Measurements from ENCODE around the gene RHBDD3. TPM values are rescaled to one million over a fixed set of nuclear protein-coding genes. Genes with fewer than 3 reads are reported as not detected.

The RHBDD3 gene
- total RNA-seq, 1 donor from 2014 or later = 17.9 TPM

- intact Hi-C loops (cut with micrococcal nuclease) = loop anchor here (1.0 to 10.0 kb wide), 8 partner anchors 101 to 1354 kb away; partner anchors contain the start of genes AP1B1, CHEK2, HSCB and KREMEN1
- no peaks in the 10 kb centered on the region for H3K9me3 Mint-ChIP-seq
- peaks cover 64% of the 10 kb centered on the region for H3K4me1 Mint-ChIP-seq
- ChIA-PET CTCF (no interaction called here), POLR2A (interaction anchor here (0.6 to 1.7 kb wide), 3 partner anchors 8 to 469 kb away, joined by 3 to 6 read pairs (median 4); no protein-coding TSS in a partner anchor)
- H3K36me3 Mint-ChIP-seq (ENCODE audit: low read depth) = peaks cover 59% of the 10 kb centered on the region
- peak; percentile 25 for ATAC-seq (ENCODE audit: low read depth)
- peak overlapping the region; percentile 100 for H3K27ac Mint-ChIP-seq
- H3K27me3 Mint-ChIP-seq = no peaks in the 10 kb centered on the region
- no peak for DNase-seq
- no peak for TF ChIP-seq CTCF (IDR thresholded peaks at IDR 0.05)
- peak overlapping the region; percentile 96 for H3K4me3 Mint-ChIP-seq
Observed at GRCh38 chr22:29268511-29269229, 889 bp upstream of the RHBDD3 start.

- ChIA-PET CTCF (interaction anchor here (1.6 kb wide), 1 partner anchor 22 kb away, joined by 4 read pairs; no protein-coding TSS in a partner anchor), POLR2A (interaction anchor here (0.6 to 1.7 kb wide), 2 partner anchors 118 to 306 kb away, joined by 3 to 6 read pairs; no protein-coding TSS in a partner anchor)
- peaks cover 53% of the 10 kb centered on the region for H3K4me1 Mint-ChIP-seq
- TF ChIP-seq CTCF (IDR thresholded peaks at IDR 0.05) = no peak
- H3K36me3 Mint-ChIP-seq (ENCODE audit: low read depth) = peaks cover 47% of the 10 kb centered on the region
- H3K27ac Mint-ChIP-seq = peak overlapping the region; percentile 100
- no peak for DNase-seq
- H3K27me3 Mint-ChIP-seq = no peaks in the 10 kb centered on the region
- ATAC-seq (ENCODE audit: low read depth) = no peak
- peak overlapping the region; percentile 96 for H3K4me3 Mint-ChIP-seq
- intact Hi-C loops (cut with micrococcal nuclease) = loop anchor here (1.0 to 10.0 kb wide), 6 partner anchors 22 to 1353 kb away; partner anchors contain the start of genes CHEK2, HSCB, KREMEN1 and PITPNB
- H3K9me3 Mint-ChIP-seq = no peaks in the 10 kb centered on the region
Observed at GRCh38 chr22:29267462-29267857, 321 bp downstream of the RHBDD3 start.

DNA sequence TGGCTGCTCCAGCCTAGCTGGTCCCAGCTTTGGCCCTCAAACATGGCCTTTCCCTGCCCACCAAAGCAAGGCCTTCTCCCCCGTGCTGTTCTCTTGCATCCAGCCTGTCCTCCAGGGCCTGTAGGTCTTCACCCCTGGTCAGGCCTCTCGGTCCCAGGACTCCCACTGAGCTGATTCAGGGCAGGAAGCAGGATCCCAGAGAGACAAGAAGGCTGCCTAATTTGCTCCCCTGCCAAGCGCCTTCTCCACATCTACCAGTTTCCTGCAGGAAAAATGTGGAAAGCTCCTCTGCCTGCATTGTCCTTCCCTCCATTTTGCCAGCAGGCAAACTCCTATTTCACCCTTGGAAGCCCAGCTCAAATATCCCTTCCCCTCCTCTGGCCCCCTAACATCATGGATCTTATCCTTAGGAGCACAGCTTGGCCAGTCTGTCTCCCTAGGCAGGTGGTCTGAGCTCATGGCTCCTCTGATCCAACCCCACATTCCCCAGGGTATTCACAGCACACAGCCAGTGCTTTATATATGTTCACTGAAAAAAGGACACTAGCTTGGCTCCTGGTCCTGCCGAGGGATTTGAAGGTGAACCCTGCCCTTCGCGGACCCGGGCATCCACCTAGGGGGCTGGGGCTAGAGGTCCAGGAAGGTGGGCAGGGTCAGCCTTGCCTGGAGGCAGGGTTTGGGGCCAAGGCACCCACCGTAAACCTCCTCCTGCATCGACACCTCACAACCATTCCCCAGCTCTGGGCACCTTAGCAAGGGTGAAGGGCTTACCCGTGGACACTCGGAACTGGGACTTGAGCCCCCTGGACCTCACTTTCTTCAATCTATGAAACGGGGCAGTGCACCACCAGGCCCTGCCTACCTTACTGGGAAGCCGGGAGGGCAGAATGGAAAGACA is 968 bp downstream of the RHBDD3 start:
- Mint-ChIP-seq H3K4me1 (peaks cover 47% of the 10 kb centered on the region), H3K36me3 (ENCODE audit: low read depth) (peaks cover 40% of the 10 kb centered on the region), H3K9me3 (no peaks in the 10 kb centered on the region), H3K27ac (peak overlapping the region; percentile 100), H3K27me3 (no peaks in the 10 kb centered on the region), H3K4me3 (peak overlapping the region; percentile 96)
- DNase-seq = no peak
- no peak for TF ChIP-seq CTCF (IDR thresholded peaks at IDR 0.05)
- no peak for ATAC-seq (ENCODE audit: low read depth)
- ChIA-PET POLR2A (interaction anchor here (0.6 kb wide), 1 partner anchor 306 kb away, joined by 3 read pairs; no protein-coding TSS in a partner anchor), CTCF (interaction anchor here (1.6 kb wide), 1 partner anchor 21 kb away, joined by 4 read pairs; no protein-coding TSS in a partner anchor)
- intact Hi-C loops (cut with micrococcal nuclease) = loop anchor here (1.0 to 10.0 kb wide), 6 partner anchors 22 to 1352 kb away; partner anchors contain the start of genes CHEK2, HSCB, KREMEN1 and PITPNB

- TF ChIP-seq CTCF (IDR thresholded peaks at IDR 0.05) = no peak
- H3K27ac Mint-ChIP-seq = no peak overlapping the region
- H3K4me3 Mint-ChIP-seq = no peak overlapping the region
- intact Hi-C loops (cut with micrococcal nuclease) = loop anchor here (5.0 to 10.0 kb wide), 5 partner anchors 194 to 1351 kb away; partner anchors contain the start of genes CHEK2, HSCB, KREMEN1 and PITPNB
- ChIA-PET POLR2A (no interaction called here), CTCF (interaction anchor here (1.6 kb wide), 1 partner anchor 20 kb away, joined by 4 read pairs; no protein-coding TSS in a partner anchor)
- peaks cover 33% of the 10 kb centered on the region for H3K36me3 Mint-ChIP-seq (ENCODE audit: low read depth)
- H3K27me3 Mint-ChIP-seq = no peaks in the 10 kb centered on the region
- no peaks in the 10 kb centered on the region for H3K9me3 Mint-ChIP-seq
- ATAC-seq (ENCODE audit: low read depth) = no peak
- peaks cover 38% of the 10 kb centered on the region for H3K4me1 Mint-ChIP-seq
- DNase-seq = no peak
Observed at GRCh38 chr22:29265929-29266328, 1.9 kb downstream of the RHBDD3 start.

Data from activated B cell treated with CpG ODN at 0.5 μM for 24 hours (primary cell).